Embryonic facial prominence (tissue), 1 donor: Measurements from ENCODE around the gene MINAR1.
"Not testable (repeated sequence)": the region's sequence is repeated elsewhere in the genome, so short reads cannot be mapped to it uniquely, and the experiment has no call there.

Experiments
- DNase-seq: peaks from one replicate; pipeline ENCODE4 v3.0.0-alpha.2; 2016; ENCODE audit errors: extremely low spot score

Gene MINAR1

GRCh38 chr15:79431636-79432344 is at the start of gene MINAR1:
MINAR1 (plus strand) TSS chr15:79432336; CDS start chr15:79456148, 23,812 bp downstream.
- DNase-seq, result no peak

- DNase-seq, result no peak
These were observed 37.9 kb upstream of the MINAR1 start for GRCh38 chr15:79394231-79394630.

- no peak for DNase-seq
These were observed 35.3 kb upstream of the MINAR1 start for GRCh38 chr15:79396850-79397249.

GRCh38 chr15:79397269-79397910 is 34.7 kb upstream of the MINAR1 start:
- no peak for DNase-seq

GRCh38 chr15:79399606-79400005 is 32.5 kb upstream of the MINAR1 start:
- no peak for DNase-seq

DNA sequence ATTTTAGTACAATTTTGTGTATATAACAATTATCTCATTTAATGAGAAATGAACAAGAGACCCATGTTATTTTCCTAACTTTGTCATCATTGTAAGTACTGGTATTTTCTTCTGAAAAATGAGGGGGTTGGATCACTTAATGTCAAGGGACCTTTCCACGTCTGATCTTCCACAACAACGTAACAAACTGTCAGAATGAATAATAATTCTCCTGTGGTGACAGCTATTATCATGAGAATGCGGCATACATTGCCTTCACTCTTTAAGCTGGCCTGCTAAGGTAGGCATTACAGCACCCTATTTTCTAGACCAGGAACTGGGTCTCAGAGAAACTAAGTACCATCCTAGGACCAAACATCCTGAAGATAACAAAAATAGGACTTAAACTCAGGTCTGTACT is 31.5 kb upstream of the MINAR1 start:
- no peak for DNase-seq

- no peak for DNase-seq
These were observed 30.8 kb upstream of the MINAR1 start for GRCh38 chr15:79401301-79401700.

- DNase-seq, result no peak
These were observed 30.0 kb upstream of the MINAR1 start for GRCh38 chr15:79402136-79402535.

DNA sequence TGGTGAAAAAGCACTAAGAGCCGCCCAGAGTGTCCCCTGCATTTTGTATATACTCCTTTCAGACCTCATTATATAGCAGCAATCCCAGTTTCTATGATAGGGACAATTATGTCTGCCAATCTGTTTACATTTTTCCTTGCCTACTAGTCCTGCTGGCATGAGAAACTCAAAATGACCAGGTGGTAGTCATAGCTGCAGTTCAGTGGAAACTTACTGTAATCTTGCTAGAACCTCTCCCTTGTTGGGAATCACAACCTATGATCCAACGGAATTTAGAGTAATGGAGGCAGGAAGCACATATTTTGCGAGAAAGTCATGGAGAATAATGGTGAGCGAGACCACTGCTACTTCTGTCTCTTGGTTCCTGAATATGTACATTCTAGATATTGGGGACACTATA is 28.6 kb upstream of the MINAR1 start:
- DNase-seq, result no peak

DNA sequence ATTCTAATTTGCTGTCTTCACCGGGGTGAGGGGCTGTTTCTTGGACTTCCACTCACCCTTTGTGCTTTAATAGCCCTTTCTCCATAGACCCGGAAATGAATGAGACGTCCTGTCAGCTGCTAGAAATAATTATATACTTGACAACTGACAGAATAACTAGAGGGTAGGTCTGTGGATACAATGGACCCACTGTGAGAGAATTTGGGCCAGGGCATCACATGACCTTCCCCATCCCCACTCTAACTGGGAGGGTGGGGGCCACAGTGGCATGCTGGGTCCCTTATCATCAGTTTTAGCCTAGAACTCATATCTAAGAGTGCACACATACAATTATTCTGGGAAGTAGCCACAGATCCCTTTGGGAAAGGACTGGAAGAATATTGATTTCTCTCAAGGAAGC is 25.9 kb upstream of the MINAR1 start:
- no peak for DNase-seq

GRCh38 chr15:79408041-79408440 is 24.1 kb upstream of the MINAR1 start:
- no peak for DNase-seq

DNA sequence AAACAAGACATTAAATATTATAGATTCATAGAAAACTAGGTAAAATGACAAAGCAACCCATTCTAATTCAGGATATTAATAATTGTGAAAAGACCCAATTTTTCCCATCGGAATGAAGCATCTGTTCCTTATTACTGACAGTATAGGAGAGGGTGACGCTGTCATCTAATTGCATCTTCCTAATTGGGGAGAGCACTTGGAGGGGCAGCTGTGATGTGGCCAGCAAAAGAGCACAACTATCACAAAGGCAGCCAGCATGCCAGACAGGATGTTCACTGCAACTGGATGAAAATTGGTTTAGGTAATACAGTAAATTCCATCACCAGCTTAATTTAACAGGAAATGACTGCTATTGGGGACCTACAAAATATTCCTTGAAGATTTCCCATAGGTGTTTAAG is 21.9 kb upstream of the MINAR1 start:
- DNase-seq, result no peak

DNA sequence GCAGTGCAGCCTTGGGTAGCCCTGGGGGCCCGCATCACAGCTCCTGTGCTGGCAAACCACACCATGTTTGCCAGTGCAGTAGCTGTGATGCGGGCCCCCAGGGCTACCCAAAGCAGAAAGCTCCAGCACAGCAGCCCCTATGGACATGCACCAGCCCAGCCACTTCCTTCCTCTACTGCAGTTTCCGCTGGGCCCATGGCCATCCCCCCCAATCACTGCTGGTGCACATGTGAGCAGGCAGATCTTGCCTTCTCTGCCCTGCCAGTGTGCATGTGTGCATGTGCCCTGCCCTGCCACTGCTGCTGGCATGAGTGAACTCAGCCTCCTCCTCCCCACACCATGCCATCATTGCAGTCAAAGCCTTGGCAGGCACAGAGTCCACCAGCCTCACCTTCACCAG is 20.1 kb upstream of the MINAR1 start:
- no peak for DNase-seq

GRCh38 chr15:79412429-79412828 is 19.7 kb upstream of the MINAR1 start:
- DNase-seq, result no peak

DNA sequence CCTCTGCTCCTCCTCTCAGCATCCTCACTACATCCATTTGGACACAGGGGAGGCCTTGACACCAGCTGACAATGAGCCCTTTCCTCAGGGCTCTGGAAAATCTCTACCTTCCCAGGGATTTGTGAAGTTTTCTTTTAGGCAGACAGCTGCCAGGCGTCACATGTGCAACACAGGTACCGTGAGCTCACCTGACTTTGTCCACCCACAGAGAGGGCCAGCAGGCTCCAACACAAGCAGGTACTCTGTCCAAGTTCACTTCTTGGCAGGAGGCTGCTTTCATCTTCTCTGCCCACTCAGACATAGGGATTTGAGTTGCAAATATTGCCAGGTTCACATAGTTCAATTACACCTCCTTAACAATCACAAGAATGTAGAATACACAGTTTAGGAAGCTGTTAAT is 15.3 kb upstream of the MINAR1 start:
- no peak for DNase-seq

- DNase-seq, result no peak
These were observed 13.3 kb upstream of the MINAR1 start for GRCh38 chr15:79418693-79419279.

DNA sequence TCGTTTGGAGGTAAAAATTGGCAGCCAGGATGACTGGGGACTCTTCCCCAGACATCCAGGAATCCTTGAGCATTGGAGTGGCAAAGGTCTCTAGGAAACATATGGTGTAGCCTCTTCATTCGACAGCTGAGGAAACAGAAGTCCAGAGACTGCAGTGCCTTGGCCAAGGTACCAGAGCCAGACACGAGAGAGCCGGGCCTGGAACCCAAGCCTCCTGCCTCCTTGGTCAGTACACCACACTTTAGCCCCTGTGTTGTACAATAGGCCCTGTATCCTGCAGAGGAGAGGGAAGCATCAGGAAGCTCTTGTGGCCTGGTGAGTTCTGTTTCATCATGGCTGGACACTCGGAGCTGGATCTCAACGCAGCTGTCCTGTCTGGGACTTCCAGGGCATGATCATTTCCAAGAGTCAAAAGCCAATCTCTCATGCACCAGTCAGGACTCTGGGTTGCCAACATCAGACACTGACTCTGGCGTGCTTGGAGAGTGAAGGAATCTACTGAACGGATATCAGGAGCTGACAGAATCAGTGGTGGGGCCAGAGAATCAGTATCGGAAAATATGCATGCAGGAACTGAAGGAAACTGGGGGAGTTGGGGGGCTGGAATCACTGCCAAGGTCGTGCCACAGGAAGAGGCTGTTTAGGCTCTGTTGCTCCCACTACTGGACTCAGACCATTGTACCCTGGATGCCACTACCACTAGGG is 6.4 kb upstream of the MINAR1 start:
- no peak for DNase-seq

GRCh38 chr15:79426899-79427298 is 5.2 kb upstream of the MINAR1 start:
- DNase-seq, result not testable (repeated sequence)

- no peak for DNase-seq
These were observed 4.1 kb upstream of the MINAR1 start for GRCh38 chr15:79427781-79428598.

- DNase-seq, result no peak
These were observed 1.1 kb upstream of the MINAR1 start for GRCh38 chr15:79430901-79431635.
